Activated CD4-positive, alpha-beta T cell treated with anti-CD3 and anti-CD28 coated beads for 36 hours (primary cell): ENCODE results near the gene PTK7. TPM values are rescaled to one million over a fixed set of nuclear protein-coding genes. Genes with fewer than 3 reads are reported as not detected.
"Not testable (repeated sequence)": the region's sequence is repeated elsewhere in the genome, so short reads cannot be mapped to it uniquely, and the experiment has no call there.

Experiments
- ATAC-seq: fragments of 200-7000 bp; cut with Tn5 transposase; one replicate; pipeline ENCODE4 v1.10.0; 2021; ENCODE audit warnings: mild to moderate bottlenecking, moderate library complexity
- CTCF ChIA-PET: fragments of 350-600 bp; sonication (Branson Sonifier 250); formaldehyde crosslinking; loops from one replicate; lab custom pipeline; 2021; ENCODE audit warnings: antibody characterized with exemption; lab: Charles Lee
- POLR2A ChIA-PET: fragments of 350-600 bp; sonication (Branson Sonifier 250); formaldehyde crosslinking; loops from one replicate; lab custom pipeline; 2021; ENCODE audit warnings: antibody characterized with exemption, inconsistent platforms; lab: Charles Lee
- DNase-seq: peaks from one replicate; pipeline ENCODE4 v3.0.0-alpha.2; 2020
- H3K27ac Mint-ChIP-seq: one replicate; pipeline ENCODE4 v1.8.0; 2021; ENCODE audit warnings: mixed read lengths
- H3K27me3 Mint-ChIP-seq: one replicate; pipeline ENCODE4 v1.8.0; 2021; ENCODE audit warnings: mixed read lengths
- H3K36me3 Mint-ChIP-seq: one replicate; pipeline ENCODE4 v1.8.0; 2021; ENCODE audit warnings: low read depth, mixed read lengths
- H3K4me1 Mint-ChIP-seq: one replicate; pipeline ENCODE4 v1.8.0; 2021; ENCODE audit warnings: mixed read lengths
- H3K4me3 Mint-ChIP-seq: one replicate; pipeline ENCODE4 v1.8.0; 2021; ENCODE audit warnings: mild to moderate bottlenecking, moderate library complexity, mixed read lengths
- H3K9me3 Mint-ChIP-seq: one replicate; pipeline ENCODE4 v1.8.0; 2021; ENCODE audit warnings: low read depth, mixed read lengths
- intact Hi-C, 2 experiments: fragments of 100-400 bp; cut with DNase I in 1 of 2; cut with micrococcal nuclease in 1 of 2; formaldehyde crosslinking; loops; one replicate each; pipeline versions ENCODE4 v1.14.2 to v1.15.1; 2022 to 2024; cut with DNase I, micrococcal nuclease
- total RNA-seq, 2 experiments: library from RNA; stranded (reverse); gene quantifications; one replicate each; pipeline ENCODE4 v1.2.3, GENCODE V29; 2021

The PTK7 gene
- total RNA-seq, 2 experiments from 2014 or later, result 4.1 to 4.6 TPM

DNA sequence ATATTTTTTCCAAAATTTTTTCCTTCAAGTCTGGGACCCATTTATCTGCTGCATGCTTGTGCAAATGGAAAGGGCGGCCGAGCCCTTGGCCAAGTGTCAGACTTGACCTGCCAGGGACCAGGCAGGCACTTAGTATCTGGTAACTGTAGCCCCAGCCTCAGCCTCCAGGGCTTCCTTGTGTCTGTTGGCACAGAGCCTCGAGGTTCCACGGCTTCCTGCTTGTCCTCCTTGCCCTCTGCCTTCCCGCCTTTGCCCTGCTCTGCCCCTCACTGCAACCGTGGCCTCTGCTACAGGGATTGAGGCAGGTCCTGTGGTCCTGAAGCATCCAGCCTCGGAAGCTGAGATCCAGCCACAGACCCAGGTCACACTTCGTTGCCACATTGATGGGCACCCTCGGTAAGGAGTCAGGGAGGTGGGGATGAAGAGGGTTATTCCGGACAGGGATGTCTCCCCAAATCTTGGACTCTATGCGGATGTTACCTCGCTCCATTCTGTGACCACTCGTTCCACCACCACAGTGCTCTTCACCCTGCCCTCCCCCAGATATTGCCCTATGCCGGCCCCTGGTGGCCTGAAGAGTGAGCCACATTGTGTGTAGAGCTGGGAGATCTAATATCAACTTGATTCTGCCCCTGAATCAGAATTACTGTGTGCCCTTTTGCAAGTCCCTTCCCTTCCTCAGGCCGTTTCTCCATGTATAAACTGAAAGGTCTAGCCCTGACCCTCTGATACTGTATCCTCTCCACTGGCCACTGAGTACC is 53.5 kb downstream of the PTK7 start:
- H3K4me3 Mint-ChIP-seq, result no peak overlapping the region
- no peaks in the 10 kb centered on the region for H3K9me3 Mint-ChIP-seq
- ATAC-seq (peak; percentile 65), DNase-seq (peak; percentile 46)
- ChIA-PET POLR2A (no interaction called here), CTCF (interaction anchor here (1.6 kb wide), 1 partner anchor 14 kb away, joined by 4 read pairs; no protein-coding TSS in a partner anchor)
- H3K27ac Mint-ChIP-seq, result no peak overlapping the region
- no peaks in the 10 kb centered on the region for H3K4me1 Mint-ChIP-seq
- intact Hi-C loops, result no loop called here
- H3K27me3 Mint-ChIP-seq, result no peaks in the 10 kb centered on the region
- H3K36me3 Mint-ChIP-seq, result no peaks in the 10 kb centered on the region

DNA sequence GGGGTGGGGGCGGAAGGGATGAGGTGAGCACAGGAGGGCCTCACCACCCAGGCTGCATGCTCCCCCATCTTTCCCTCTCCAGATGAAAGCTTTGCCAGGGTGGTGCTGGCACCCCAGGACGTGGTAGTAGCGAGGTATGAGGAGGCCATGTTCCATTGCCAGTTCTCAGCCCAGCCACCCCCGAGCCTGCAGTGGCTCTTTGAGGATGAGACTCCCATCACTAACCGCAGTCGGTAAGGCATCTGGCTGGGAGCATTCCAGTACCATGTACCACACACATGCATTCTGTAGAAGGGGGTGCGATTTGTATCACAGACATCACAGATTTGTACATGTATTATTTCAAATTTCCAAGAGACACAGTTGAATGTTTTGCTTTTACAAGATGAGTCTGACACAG is 54.3 kb downstream of the PTK7 start:
- no peaks in the 10 kb centered on the region for H3K27me3 Mint-ChIP-seq
- no peak overlapping the region for H3K4me3 Mint-ChIP-seq
- no peaks in the 10 kb centered on the region for H3K36me3 Mint-ChIP-seq
- DNase-seq (no peak), ATAC-seq (no peak)
- intact Hi-C loops, result no loop called here
- no peaks in the 10 kb centered on the region for H3K4me1 Mint-ChIP-seq
- H3K27ac Mint-ChIP-seq, result no peak overlapping the region
- CTCF ChIA-PET, result interaction anchor here (1.7 kb wide), 1 partner anchor 13 kb away, joined by 5 read pairs; no protein-coding TSS in a partner anchor
- H3K9me3 Mint-ChIP-seq, result no peaks in the 10 kb centered on the region
- POLR2A ChIA-PET, result no interaction called here

DNA sequence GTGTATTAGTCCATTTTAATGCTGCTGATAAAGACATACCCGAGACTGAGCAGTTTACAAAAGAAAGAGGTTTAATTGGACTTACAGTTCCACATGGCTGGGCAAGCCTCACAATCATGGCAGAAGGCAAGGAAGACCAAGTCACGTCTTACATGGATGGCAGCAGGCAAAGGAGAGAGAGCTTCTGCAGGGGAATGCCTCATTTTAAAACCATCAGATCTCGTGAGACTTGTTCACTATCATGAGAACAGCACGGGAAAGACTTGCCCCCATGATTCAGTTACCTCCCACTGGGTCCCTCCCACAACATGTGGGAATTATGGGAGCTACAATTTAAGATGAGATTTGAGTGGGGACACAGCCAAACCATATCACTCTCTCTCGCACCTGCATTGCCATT is 55.3 kb downstream of the PTK7 start:
- POLR2A ChIA-PET, H3K4me3 Mint-ChIP-seq, H3K4me1 Mint-ChIP-seq, H3K27ac Mint-ChIP-seq, DNase-seq, ATAC-seq, intact Hi-C loops, H3K27me3 Mint-ChIP-seq, H3K36me3 Mint-ChIP-seq, H3K9me3 Mint-ChIP-seq: not testable (repeated sequence)
- CTCF ChIA-PET, result interaction anchor here (0.6 to 1.7 kb wide), 3 partner anchors 12 to 132 kb away, joined by 3 to 6 read pairs (median 5); no protein-coding TSS in a partner anchor

DNA sequence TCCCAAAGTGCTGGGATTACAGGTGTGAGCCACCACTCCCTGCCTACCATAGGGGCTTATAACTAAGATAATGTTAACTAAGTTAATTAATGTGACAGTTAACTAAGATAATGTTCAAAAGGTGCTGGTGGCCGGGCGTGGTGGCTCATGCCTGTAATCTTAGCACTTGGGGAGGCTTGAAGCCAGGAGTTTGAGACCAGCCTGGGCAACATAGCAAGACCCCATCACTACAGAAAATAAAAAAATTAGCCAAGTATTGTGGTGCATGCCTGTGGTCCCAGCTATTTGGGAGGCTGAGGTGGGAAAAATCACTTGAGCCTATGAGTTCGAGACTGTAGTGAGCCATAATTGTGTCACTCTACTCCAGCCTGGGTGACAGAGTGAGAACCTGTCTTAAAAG is 62.2 kb downstream of the PTK7 start:
- intact Hi-C loops, result no loop called here
- H3K9me3 Mint-ChIP-seq, result no peaks in the 10 kb centered on the region
- H3K36me3 Mint-ChIP-seq, result no peaks in the 10 kb centered on the region
- ChIA-PET POLR2A (no interaction called here), CTCF (interaction anchor here (1.0 kb wide), 1 partner anchor 118 kb away, joined by 5 read pairs; no protein-coding TSS in a partner anchor)
- no peaks in the 10 kb centered on the region for H3K27me3 Mint-ChIP-seq
- no peak overlapping the region for H3K27ac Mint-ChIP-seq
- ATAC-seq (no peak), DNase-seq (no peak)
- peaks cover under 1% of the 10 kb centered on the region for H3K4me1 Mint-ChIP-seq
- H3K4me3 Mint-ChIP-seq, result no peak overlapping the region

DNA sequence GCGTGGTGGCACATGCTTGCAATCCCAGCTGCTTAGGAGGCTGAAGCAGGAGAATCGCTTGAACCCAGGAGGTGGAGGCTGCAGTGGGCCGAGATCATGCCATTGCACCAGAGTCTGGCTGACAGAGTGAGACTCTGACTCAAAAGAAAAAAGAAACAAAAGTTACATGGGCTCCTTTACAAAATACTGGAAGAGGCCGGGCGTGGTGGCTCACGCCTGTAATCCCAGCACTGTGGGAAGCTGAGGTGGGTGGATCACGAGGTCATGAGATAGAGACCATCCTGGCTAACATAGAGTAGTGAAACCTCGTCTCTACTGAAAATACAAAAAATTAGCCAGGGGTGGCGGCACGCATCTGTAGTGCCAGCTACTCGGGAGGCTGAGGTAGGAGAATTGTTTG is 63.9 kb downstream of the PTK7 start:
- POLR2A ChIA-PET, H3K4me1 Mint-ChIP-seq, H3K4me3 Mint-ChIP-seq, DNase-seq, H3K27ac Mint-ChIP-seq, CTCF ChIA-PET, ATAC-seq, H3K27me3 Mint-ChIP-seq, H3K9me3 Mint-ChIP-seq, H3K36me3 Mint-ChIP-seq: not testable (repeated sequence)
- intact Hi-C loops, result loop anchor here in 1 of 2 experiments (10.0 kb wide), 1 partner anchor 175 kb away; the partner anchor contains the start of gene GNMT

DNA sequence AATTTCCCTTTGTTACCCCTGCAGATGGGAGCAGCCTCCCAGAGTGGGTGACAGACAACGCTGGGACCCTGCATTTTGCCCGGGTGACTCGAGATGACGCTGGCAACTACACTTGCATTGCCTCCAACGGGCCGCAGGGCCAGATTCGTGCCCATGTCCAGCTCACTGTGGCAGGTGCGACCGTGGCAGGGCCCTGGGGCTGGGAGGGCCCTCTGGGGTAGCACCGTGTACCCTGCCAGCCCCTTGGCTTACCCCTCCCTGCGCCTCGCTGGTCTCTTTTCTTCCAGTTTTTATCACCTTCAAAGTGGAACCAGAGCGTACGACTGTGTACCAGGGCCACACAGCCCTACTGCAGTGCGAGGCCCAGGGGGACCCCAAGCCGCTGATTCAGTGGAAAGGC is 65.5 kb downstream of the PTK7 start:
- CTCF ChIA-PET, result no interaction called here
- H3K27ac Mint-ChIP-seq, result no peak overlapping the region
- POLR2A ChIA-PET, result no interaction called here
- ATAC-seq (no peak), DNase-seq (no peak)
- no peaks in the 10 kb centered on the region for H3K27me3 Mint-ChIP-seq
- peaks cover 5% of the 10 kb centered on the region for H3K4me1 Mint-ChIP-seq
- H3K4me3 Mint-ChIP-seq, result no peak overlapping the region
- no peaks in the 10 kb centered on the region for H3K9me3 Mint-ChIP-seq
- intact Hi-C loops, result loop anchor here (2.0 to 10.0 kb wide), 3 partner anchors 71 to 177 kb away; partner anchors contain the start of gene GNMT (in 1 of the 2)
- H3K36me3 Mint-ChIP-seq, result no peaks in the 10 kb centered on the region

DNA sequence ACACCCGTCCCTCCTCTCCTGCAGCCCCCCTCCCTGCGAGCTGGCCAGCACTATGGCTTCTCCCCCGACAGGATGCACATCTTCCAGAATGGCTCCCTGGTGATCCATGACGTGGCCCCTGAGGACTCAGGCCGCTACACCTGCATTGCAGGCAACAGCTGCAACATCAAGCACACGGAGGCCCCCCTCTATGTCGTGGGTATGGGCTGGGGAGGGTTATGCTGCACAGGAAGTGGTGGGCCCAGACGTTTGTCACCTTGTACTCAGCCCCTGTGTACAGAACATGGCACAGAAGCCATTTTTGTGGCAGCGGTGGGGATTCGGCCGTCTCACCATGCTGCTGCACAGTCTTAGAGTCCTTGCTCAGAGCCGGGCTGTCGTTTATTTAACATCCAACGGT is 66.0 kb downstream of the PTK7 start:
- ChIA-PET POLR2A (no interaction called here), CTCF (interaction anchor here (0.8 to 3.1 kb wide), 4 partner anchors 11 to 211 kb away, joined by 3 to 32 read pairs (median 5); no protein-coding TSS in a partner anchor)
- peaks cover 5% of the 10 kb centered on the region for H3K4me1 Mint-ChIP-seq
- H3K36me3 Mint-ChIP-seq, result no peaks in the 10 kb centered on the region
- H3K4me3 Mint-ChIP-seq, result no peak overlapping the region
- DNase-seq (no peak), ATAC-seq (no peak)
- intact Hi-C loops, result loop anchor here (2.0 to 10.0 kb wide), 3 partner anchors 71 to 177 kb away; partner anchors contain the start of gene GNMT (in 1 of the 2)
- no peak overlapping the region for H3K27ac Mint-ChIP-seq
- H3K9me3 Mint-ChIP-seq, result no peaks in the 10 kb centered on the region
- no peaks in the 10 kb centered on the region for H3K27me3 Mint-ChIP-seq

DNA sequence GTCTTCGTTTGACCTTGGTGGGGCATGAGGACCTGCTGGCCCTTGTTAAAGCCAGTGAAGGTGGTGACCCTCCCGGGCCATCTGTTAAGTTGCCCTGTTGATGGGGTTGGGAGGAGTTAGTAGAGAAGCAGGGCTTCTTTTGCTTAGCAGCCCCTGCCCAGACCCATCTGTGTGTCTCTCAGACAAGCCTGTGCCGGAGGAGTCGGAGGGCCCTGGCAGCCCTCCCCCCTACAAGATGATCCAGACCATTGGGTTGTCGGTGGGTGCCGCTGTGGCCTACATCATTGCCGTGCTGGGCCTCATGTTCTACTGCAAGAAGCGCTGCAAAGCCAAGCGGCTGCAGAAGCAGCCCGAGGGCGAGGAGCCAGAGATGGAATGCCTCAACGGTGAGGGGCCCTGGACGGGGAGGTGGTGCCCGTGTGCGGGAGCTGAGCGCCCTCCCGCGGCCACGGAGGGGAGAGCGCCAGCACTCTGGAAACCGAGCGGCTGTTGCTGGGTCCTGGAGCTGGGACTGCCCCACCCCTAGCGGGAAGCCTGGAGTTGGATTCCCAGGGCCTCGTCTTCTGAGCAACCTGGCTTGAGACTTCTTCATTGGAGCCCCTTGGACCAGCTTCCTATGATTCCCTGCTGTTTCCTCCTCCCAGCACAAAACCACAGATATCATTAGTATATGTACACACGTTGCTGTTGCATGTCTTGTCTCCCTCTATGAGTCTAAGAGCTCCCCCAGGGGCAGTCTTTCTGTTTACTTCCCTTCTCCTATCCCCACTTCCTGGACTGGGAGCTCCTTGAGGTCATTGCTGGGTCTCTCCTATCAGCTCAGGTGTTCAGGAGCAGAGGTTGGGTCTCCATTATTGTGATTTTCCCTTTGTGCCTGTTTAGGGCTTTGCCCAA is 67.4 kb downstream of the PTK7 start:
- ATAC-seq (peak; percentile 99), DNase-seq (peak; percentile 90)
- POLR2A ChIA-PET, result no interaction called here
- Mint-ChIP-seq H3K4me1 (peaks cover 5% of the 10 kb centered on the region), H3K9me3 (no peaks in the 10 kb centered on the region), H3K4me3 (no peak overlapping the region), H3K27ac (no peak overlapping the region), H3K36me3 (no peaks in the 10 kb centered on the region), H3K27me3 (no peaks in the 10 kb centered on the region)
- intact Hi-C loops, result loop anchor here (1.0 to 10.0 kb wide), 7 partner anchors 73 to 242 kb away; partner anchors contain the start of genes CUL7 (in 1 of the 2) and GNMT (in 1 of the 2)
- CTCF ChIA-PET, result interaction anchor here (0.5 to 3.1 kb wide), 59 partner anchors 9 to 519 kb away, joined by 3 to 32 read pairs (median 3); partner anchors contain the start of genes CNPY3, CUL7, GNMT and KLC4

DNA sequence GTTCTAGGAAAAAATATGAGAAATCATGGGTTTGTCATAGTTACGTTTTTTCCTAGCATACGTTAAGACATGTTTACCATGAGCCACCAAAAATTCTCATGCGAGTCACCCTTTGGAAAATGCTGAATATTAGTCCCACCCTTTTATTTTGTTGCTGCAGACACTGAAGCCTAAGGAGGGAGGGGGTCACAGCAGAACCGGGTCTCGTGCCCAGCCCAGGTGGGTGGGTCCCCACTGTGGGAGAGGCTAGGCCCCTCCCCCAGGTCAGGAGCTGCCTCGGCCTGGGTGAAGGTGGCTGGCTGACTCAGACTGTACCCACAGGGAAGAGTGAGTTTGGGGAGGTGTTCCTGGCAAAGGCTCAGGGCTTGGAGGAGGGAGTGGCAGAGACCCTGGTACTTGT is 68.8 kb downstream of the PTK7 start:
- H3K4me1 Mint-ChIP-seq, result peaks cover 5% of the 10 kb centered on the region
- ATAC-seq (no peak), DNase-seq (no peak)
- H3K27me3 Mint-ChIP-seq, result no peaks in the 10 kb centered on the region
- CTCF ChIA-PET, result interaction anchor here (0.5 to 3.1 kb wide), 3 partner anchors 13 to 137 kb away, joined by 3 to 32 read pairs (median 13); no protein-coding TSS in a partner anchor
- H3K36me3 Mint-ChIP-seq, result no peaks in the 10 kb centered on the region
- POLR2A ChIA-PET, result no interaction called here
- intact Hi-C loops, result loop anchor here in 1 of 2 experiments (10.0 kb wide), 1 partner anchor 180 kb away; the partner anchor contains the start of gene GNMT
- no peak overlapping the region for H3K27ac Mint-ChIP-seq
- no peak overlapping the region for H3K4me3 Mint-ChIP-seq
- no peaks in the 10 kb centered on the region for H3K9me3 Mint-ChIP-seq

DNA sequence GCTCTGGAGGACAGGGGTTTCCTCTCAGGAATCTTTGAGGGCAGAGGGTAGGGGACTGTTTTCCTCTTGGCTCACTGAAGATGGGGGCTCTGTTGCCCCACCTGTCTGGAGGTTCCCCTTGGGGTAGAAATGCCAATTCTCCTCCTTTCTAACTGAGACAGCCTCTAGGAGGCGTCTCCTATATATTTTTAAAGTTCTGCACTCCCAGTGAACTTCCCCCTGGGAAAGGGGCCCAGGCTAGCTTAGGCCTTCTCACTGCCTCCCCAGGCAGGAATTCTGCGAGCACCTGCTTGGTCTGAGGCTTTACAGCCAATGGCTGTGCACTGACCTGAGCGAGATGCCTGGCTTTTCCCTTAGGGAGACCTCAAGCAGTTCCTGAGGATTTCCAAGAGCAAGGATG is 70.1 kb downstream of the PTK7 start:
- DNase-seq, result no peak
- Mint-ChIP-seq H3K4me1 (peaks cover 5% of the 10 kb centered on the region), H3K27ac (no peak overlapping the region), H3K27me3 (no peaks in the 10 kb centered on the region), H3K36me3 (no peaks in the 10 kb centered on the region), H3K4me3 (no peak overlapping the region), H3K9me3 (no peaks in the 10 kb centered on the region)
- no peak for ATAC-seq
- CTCF ChIA-PET, result interaction anchor here (0.6 to 0.9 kb wide), 2 partner anchors 67 to 137 kb away, joined by 3 to 4 read pairs; no protein-coding TSS in a partner anchor
- POLR2A ChIA-PET, result interaction anchor here (0.6 kb wide), 1 partner anchor 795 kb away, joined by 3 read pairs; no protein-coding TSS in a partner anchor
- intact Hi-C loops, result loop anchor here in 1 of 2 experiments (10.0 kb wide), 1 partner anchor 181 kb away; the partner anchor contains the start of gene GNMT
